Nephron (organoid): ENCODE results near the gene CDX2.

ENCODE experiments used
- H3K27ac Mint-ChIP-seq, 3 experiments: 2 replicates each; pipeline ENCODE4 v1.8.0; 2020; ENCODE audit warnings: mixed read lengths in 3 of 3, mild to moderate bottlenecking in 2 of 3, moderate library complexity in 1 of 3
- H3K27me3 Mint-ChIP-seq: 2 replicates; pipeline ENCODE4 v1.8.0; 2021; ENCODE audit warnings: low read depth, mild to moderate bottlenecking, moderate library complexity, mixed read lengths
- H3K36me3 Mint-ChIP-seq: 2 replicates; pipeline ENCODE4 v1.8.0; 2020; ENCODE audit warnings: low read depth, mixed read lengths
- H3K4me1 Mint-ChIP-seq: 2 replicates; pipeline ENCODE4 v1.8.0; 2020; ENCODE audit warnings: mixed read lengths
- H3K4me3 Mint-ChIP-seq, 3 experiments: 2 replicates each; pipeline ENCODE4 v1.8.0; 2020; ENCODE audit warnings: mild to moderate bottlenecking in 3 of 3, mixed read lengths in 3 of 3, moderate library complexity in 2 of 3
- H3K9me3 Mint-ChIP-seq: 2 replicates; pipeline ENCODE4 v1.8.0; 2020; ENCODE audit warnings: mixed read lengths
- TF ChIP-seq, protein P1 (sequence below), 3 experiments: fragments of 200-600 bp; sonication (generic); IDR thresholded peaks; one replicate each; pipeline ENCODE4 v1.5.0; 2021; ENCODE audit warnings: antibody characterized with exemption in 3 of 3; ENCODE audit not compliant: unreplicated experiment in 3 of 3

CDX2 gene

DNA sequence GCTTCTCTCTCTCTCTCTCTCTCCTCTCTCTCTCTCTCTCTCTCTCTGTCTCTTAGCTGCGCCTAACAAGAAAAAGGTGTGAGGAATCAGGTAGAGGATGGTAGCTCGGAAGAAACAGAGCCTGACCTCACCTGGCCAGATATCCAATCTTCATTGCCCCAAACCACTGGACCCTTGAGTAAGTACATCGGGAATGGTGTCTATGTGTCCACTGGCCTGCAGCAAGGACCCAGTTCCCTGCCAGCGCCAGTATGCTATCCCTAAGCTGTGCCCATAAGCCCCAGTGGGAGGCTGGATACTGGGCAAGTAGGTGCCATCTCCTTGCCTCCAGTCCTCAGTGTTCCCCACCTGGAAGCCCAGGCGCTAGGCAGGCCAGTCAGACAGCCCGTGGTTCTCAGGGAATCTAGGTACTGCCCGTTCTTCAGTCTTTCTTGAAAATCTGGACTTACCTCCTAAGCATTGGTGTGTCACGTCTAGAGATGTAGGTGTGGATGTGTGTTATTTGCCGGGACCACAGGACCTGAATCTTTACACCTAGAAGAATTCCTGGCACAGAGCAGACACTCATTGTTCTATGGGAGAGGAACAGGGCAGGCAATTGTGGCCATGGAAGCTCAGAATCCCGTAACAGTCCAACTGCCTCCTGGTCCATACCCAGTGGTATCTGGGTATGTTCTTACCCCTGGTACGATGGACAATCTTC lies 12.0 kb upstream of the CDX2 start:
- TF ChIP-seq, protein P1, sequence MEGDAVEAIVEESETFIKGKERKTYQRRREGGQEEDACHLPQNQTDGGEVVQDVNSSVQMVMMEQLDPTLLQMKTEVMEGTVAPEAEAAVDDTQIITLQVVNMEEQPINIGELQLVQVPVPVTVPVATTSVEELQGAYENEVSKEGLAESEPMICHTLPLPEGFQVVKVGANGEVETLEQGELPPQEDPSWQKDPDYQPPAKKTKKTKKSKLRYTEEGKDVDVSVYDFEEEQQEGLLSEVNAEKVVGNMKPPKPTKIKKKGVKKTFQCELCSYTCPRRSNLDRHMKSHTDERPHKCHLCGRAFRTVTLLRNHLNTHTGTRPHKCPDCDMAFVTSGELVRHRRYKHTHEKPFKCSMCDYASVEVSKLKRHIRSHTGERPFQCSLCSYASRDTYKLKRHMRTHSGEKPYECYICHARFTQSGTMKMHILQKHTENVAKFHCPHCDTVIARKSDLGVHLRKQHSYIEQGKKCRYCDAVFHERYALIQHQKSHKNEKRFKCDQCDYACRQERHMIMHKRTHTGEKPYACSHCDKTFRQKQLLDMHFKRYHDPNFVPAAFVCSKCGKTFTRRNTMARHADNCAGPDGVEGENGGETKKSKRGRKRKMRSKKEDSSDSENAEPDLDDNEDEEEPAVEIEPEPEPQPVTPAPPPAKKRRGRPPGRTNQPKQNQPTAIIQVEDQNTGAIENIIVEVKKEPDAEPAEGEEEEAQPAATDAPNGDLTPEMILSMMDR (IDR thresholded peaks at IDR 0.05; ENCODE audit: unreplicated experiment in 3 of 3) = no peak
- no peaks in the 10 kb centered on the region for H3K9me3 Mint-ChIP-seq
- peaks cover 88% of the 10 kb centered on the region for H3K27me3 Mint-ChIP-seq
- H3K4me3 Mint-ChIP-seq = peak overlapping the region in 2 of 3 experiments; percentile 27 to 50
- H3K36me3 Mint-ChIP-seq = no peaks in the 10 kb centered on the region
- H3K27ac Mint-ChIP-seq = no peak overlapping the region
- H3K4me1 Mint-ChIP-seq = peaks cover 9% of the 10 kb centered on the region

DNA sequence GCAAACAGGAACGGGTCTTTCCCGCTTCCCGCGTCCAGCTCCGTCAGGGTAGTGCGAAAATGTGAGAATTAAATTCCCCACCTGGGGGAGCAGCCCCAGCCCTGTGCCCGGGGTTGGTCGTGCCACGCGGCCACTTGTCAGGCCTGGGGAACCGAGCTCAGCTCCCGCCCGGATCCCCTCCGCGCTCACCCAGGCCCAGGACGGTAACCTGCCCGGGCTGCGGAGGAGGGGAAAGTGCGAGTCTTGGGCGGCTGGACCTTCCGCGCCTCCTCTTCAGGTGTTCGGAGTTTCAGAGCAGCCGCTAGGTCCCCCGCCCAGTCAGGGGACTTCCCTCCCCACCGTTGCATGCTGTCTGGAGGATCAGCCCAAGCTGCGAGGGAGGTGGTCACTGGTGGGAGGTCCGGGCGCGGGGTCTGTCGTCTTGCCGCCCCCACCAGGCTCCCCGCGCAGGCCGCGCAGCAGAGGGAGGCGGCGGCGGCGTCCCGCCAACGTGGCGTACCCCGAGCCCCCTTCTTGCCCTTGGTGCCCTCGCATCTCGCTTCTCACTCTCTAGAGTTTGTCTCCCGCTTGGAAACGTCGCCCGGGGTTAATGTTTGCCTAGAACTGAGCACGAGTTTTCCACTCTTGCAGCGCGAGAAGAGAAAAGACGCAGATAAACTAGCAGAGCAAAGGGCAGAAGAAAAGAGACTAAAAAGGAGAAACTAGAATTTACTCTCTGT lies 11.3 kb upstream of the CDX2 start:
- no peak overlapping the region for H3K27ac Mint-ChIP-seq
- peak overlapping the region in 2 of 3 experiments; percentile 27 to 54 for H3K4me3 Mint-ChIP-seq
- TF ChIP-seq, protein P1 (IDR thresholded peaks at IDR 0.05; ENCODE audit: unreplicated experiment in 3 of 3) = no peak
- H3K9me3 Mint-ChIP-seq = no peaks in the 10 kb centered on the region
- H3K36me3 Mint-ChIP-seq = no peaks in the 10 kb centered on the region
- peaks cover 9% of the 10 kb centered on the region for H3K4me1 Mint-ChIP-seq
- H3K27me3 Mint-ChIP-seq = peaks cover 89% of the 10 kb centered on the region

DNA sequence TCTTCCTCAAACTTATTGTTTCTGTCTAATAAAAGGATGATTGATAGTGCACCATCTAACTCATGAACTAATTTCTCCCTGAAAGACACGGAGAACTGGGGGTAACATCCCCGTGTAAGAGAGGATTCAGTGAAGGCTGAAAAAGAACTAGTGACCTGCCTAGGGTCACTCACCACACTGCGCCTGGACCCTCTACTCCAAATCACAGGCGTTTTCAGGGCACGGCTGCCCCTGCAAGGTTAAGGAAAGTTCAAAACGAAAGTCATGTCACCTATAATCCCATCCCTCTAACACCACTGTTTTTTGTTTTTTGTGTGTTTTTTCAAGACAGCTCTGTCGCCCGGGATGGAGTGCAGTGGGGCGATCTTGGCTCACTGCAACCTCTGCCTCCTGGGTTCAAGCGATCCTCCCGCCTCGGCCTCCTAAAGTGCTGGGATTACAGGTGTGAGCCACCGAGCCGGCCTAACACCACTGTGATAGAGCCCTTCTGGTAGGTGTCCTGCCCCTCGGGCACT lies 10.7 kb upstream of the CDX2 start:
- H3K9me3 Mint-ChIP-seq = no peaks in the 10 kb centered on the region
- TF ChIP-seq, protein P1 (IDR thresholded peaks at IDR 0.05; ENCODE audit: unreplicated experiment in 3 of 3) = no peak
- no peaks in the 10 kb centered on the region for H3K36me3 Mint-ChIP-seq
- H3K27me3 Mint-ChIP-seq = peaks cover 96% of the 10 kb centered on the region
- peaks cover 9% of the 10 kb centered on the region for H3K4me1 Mint-ChIP-seq
- H3K27ac Mint-ChIP-seq = no peak overlapping the region
- peak overlapping the region in 1 of 3 experiments; percentile 54 for H3K4me3 Mint-ChIP-seq

DNA sequence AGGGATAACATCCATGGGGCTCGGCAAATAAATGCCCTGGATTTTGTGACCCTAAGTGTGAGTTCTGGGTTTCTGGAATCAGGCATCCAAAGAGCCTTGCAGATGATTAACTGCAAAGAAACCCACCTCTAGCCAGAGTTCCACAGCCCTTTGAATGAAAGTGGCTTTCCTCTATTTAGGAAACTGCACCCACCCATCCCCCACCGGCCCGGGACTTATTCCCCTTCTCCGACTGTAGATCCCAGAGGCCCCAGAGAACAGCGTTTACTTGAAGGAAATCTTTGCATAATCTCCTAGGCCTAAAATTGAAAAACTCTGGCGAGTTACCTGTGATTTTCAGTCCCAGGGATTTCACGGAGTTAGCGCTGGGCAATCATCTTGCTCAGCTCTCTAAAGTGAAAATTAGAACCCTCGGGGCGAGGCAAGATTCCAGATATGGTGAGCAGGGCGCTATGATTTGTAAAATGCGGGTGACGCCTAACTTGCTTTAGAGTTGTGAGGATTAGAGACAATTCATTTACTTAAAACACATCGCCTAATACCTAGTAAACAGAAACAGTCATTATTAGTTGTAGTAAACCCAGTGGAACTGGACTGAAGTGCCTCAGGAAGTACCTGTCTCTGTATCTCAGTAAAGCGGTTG lies 10.0 kb upstream of the CDX2 start:
- H3K9me3 Mint-ChIP-seq = no peaks in the 10 kb centered on the region
- no peak overlapping the region for H3K27ac Mint-ChIP-seq
- H3K4me3 Mint-ChIP-seq = peak overlapping the region in 2 of 3 experiments; percentile 42 to 77
- TF ChIP-seq, protein P1 (IDR thresholded peaks at IDR 0.05; ENCODE audit: unreplicated experiment in 3 of 3) = no peak
- H3K36me3 Mint-ChIP-seq = no peaks in the 10 kb centered on the region
- H3K4me1 Mint-ChIP-seq = peaks cover 9% of the 10 kb centered on the region
- peaks cover 97% of the 10 kb centered on the region for H3K27me3 Mint-ChIP-seq

DNA sequence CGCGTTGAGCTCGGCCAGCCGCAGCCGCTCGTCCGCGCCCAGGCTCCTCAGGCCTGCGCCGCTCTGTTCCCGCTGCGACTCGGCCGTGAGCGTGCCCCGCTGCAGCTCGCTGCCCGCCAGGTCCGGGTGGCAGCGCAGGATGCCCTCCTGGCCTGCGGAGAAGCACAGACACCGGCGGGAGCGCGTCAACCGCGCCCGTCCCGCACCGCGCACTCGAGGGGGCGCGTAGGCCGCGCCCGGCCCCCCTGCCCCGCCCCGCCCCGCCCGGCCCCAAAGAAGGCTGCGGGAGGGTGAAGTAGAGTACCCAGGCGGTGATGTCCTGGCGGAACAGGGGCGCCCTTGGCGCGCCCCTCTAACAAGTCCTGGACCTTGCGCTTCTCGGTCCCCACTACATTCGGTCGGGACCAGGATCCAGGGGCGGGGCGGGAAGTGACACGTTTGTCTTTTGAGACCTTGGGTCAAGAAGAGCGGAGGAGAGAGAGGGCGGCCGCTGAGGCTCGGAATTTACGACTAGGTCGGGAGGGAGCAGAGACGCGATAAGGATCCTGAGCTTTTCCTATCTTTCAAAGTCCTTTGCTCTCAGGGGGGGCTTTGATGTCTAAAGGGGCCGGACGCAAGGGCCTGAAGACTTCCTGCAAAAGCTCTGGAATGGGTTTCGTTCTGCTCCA lies 9.3 kb upstream of the CDX2 start:
- no peaks in the 10 kb centered on the region for H3K36me3 Mint-ChIP-seq
- no peak overlapping the region for H3K27ac Mint-ChIP-seq
- peaks cover 4% of the 10 kb centered on the region for H3K9me3 Mint-ChIP-seq
- peaks cover 9% of the 10 kb centered on the region for H3K4me1 Mint-ChIP-seq
- H3K27me3 Mint-ChIP-seq = peaks cover 97% of the 10 kb centered on the region
- H3K4me3 Mint-ChIP-seq = peak overlapping the region in 2 of 3 experiments; percentile 13 to 77
- TF ChIP-seq, protein P1 (IDR thresholded peaks at IDR 0.05; ENCODE audit: unreplicated experiment in 3 of 3) = no peak
